B cell (primary cell): ENCODE data around the gene FOXP3.

ENCODE experiments used
- EZH2 ChIP-seq: IDR thresholded peaks from 2 replicates; pipeline ENCODE4 v1.6.1; 2012; ENCODE audit warnings: borderline replicate concordance, low read depth, mild to moderate bottlenecking, moderate library complexity, low read length; ENCODE audit not compliant: insufficient read depth, poor library complexity, severe bottlenecking
- TF ChIP-seq, protein P1 (sequence below): fragments of 200-600 bp; IDR thresholded peaks from one replicate; pipeline ENCODE4 v1.8.0; 2022; ENCODE audit warnings: antibody characterized with exemption, mild to moderate bottlenecking

DNA sequence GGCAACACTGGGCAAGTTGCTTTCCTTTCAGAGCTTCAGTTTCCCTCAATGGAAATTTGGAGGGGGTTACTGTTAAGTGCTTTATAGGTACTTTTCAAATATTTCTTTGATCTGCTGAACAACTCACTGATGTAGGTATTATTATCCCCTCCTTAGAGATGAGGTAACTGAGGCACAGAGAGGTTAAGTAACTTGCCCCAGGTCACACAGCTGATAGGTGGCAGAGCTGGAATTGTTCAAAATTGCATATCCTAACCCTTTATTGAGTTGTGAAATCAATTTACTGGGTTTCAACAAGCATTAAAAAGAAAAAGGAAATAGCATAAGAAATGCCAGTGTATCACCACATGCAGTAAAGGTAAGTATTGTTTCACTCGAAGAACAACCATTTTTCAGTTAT lies 11.7 kb upstream of the FOXP3 start:
- TF ChIP-seq, protein P1, sequence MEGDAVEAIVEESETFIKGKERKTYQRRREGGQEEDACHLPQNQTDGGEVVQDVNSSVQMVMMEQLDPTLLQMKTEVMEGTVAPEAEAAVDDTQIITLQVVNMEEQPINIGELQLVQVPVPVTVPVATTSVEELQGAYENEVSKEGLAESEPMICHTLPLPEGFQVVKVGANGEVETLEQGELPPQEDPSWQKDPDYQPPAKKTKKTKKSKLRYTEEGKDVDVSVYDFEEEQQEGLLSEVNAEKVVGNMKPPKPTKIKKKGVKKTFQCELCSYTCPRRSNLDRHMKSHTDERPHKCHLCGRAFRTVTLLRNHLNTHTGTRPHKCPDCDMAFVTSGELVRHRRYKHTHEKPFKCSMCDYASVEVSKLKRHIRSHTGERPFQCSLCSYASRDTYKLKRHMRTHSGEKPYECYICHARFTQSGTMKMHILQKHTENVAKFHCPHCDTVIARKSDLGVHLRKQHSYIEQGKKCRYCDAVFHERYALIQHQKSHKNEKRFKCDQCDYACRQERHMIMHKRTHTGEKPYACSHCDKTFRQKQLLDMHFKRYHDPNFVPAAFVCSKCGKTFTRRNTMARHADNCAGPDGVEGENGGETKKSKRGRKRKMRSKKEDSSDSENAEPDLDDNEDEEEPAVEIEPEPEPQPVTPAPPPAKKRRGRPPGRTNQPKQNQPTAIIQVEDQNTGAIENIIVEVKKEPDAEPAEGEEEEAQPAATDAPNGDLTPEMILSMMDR, result no peak
- TF ChIP-seq EZH2, result no peak
